SU-DHL-6 (cell line): ENCODE measurements around the gene KATNB1.

Source experiments
- H2AFZ ChIP-seq: fragments of 200-600 bp; sonication (generic); 2 replicates; pipeline ENCODE4 v1.6.1; 2014; ENCODE audit warnings: low read depth, mild to moderate bottlenecking, moderate library complexity, mixed read lengths, antibody characterized with exemption, low read length; ENCODE audit not compliant: severe bottlenecking
- H3F3A ChIP-seq: fragments of 200-600 bp; shearing (Covaris generic); 2 replicates; pipeline ENCODE4 v1.6.0; 2016; ENCODE audit warnings: antibody characterized with exemption, mild to moderate bottlenecking; ENCODE audit not compliant: insufficient read depth
- H3K27ac ChIP-seq: fragments of 200-600 bp; sonication (generic); 2 replicates; pipeline ENCODE4 v1.5.1; 2016; ENCODE audit warnings: low read depth, mild to moderate bottlenecking, low read length, moderate library complexity, mixed read lengths
- H3K27me3 ChIP-seq: fragments of 200-600 bp; sonication (generic), shearing (Covaris generic); 2 replicates; pipeline ENCODE4 v1.6.0; 2014; ENCODE audit warnings: mild to moderate bottlenecking, low read length
- H3K36me3 ChIP-seq: fragments of 200-600 bp; sonication (generic); 2 replicates; pipeline ENCODE4 v1.6.1; 2014; ENCODE audit warnings: mild to moderate bottlenecking, low read length, mixed read lengths
- H3K4me2 ChIP-seq: fragments of 300-600, 200-600 bp; shearing (Covaris generic), sonication (generic); 2 replicates; pipeline ENCODE4 v1.6.0; 2014; ENCODE audit warnings: low read length, low read depth, mild to moderate bottlenecking; ENCODE audit not compliant: poor library complexity, severe bottlenecking
- H3K4me3 ChIP-seq: fragments of 200-600 bp; sonication (generic); 2 replicates; pipeline ENCODE4 v1.5.1; 2014; ENCODE audit warnings: antibody characterized with exemption, low read length, mild to moderate bottlenecking, mixed read lengths; ENCODE audit not compliant: insufficient read depth, poor library complexity, severe bottlenecking
- H3K79me2 ChIP-seq: fragments of 200-600 bp; sonication (generic); 2 replicates; pipeline ENCODE4 v1.6.1; 2014; ENCODE audit warnings: mild to moderate bottlenecking, low read length, moderate library complexity; ENCODE audit not compliant: insufficient read depth
- H3K9ac ChIP-seq: fragments of 200-600 bp; sonication (generic); 2 replicates; pipeline ENCODE4 v1.7.0; 2014; ENCODE audit warnings: mild to moderate bottlenecking, low read length
- H3K9me2 ChIP-seq: fragments of 200-600 bp; sonication (generic); replicated peaks from 2 replicates; pipeline ENCODE4 v1.6.1; 2014; ENCODE audit warnings: low read length; ENCODE audit not compliant: insufficient read depth
- H3K9me3 ChIP-seq: fragments of 200-600 bp; sonication (generic); 2 replicates; pipeline ENCODE4 v1.6.1; 2014; ENCODE audit warnings: low read length, mixed read lengths; ENCODE audit not compliant: insufficient read depth
- H4K20me1 ChIP-seq: fragments of 200-600 bp; sonication (generic); 2 replicates; pipeline ENCODE4 v1.6.1; 2014; ENCODE audit warnings: low read depth, mild to moderate bottlenecking, antibody characterized with exemption, low read length, moderate library complexity, mixed read lengths
- EZH2phosphoT487 ChIP-seq: fragments of 200-600 bp; sonication (generic), shearing (Covaris generic); conservative IDR thresholded peaks from 2 replicates; pipeline ENCODE4 v1.6.1; 2018; ENCODE audit warnings: mild to moderate bottlenecking, antibody characterized with exemption, low read length, moderate library complexity, mixed read lengths
- TF ChIP-seq, protein P1 (sequence below): fragments of 200-600 bp; sonication (generic); IDR thresholded peaks from one replicate; pipeline ENCODE4 v1.5.1; 2017; ENCODE audit warnings: antibody characterized with exemption, mild to moderate bottlenecking, low read length, moderate library complexity; ENCODE audit not compliant: insufficient read depth, poor library complexity, severe bottlenecking

The KATNB1 gene

DNA sequence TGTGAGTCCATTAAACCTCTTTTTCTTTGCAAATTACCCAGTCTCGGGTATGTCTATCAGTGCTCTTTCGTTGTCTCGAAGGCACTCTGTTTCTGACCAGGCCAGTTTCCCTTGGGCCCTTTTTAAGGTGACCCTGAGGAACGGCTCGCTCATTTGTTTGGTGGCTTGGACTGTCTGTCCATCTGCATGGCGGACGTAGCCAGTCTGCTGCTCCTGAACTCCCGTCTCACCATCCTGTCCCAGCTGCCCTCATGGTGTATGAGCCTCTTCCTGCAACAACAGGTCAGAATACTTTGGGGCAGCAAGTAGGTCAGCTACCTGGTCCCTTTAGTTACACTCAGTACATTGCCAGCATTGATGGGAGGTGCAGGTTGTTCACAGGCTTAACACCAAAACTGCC, 22.0 kb upstream of the KATNB1 start:
- Histone ChIP-seq H3K4me3 (no peak overlapping the region), H3K9ac (no peak overlapping the region), H3K27me3 (no peaks in the 10 kb centered on the region), H3K36me3 (no peaks in the 10 kb centered on the region), H3K79me2 (no peaks in the 10 kb centered on the region), H3K9me2 (no peaks in the 10 kb centered on the region), H3K27ac (no peak overlapping the region), H2AFZ (no peak overlapping the region), H3K9me3 (no peaks in the 10 kb centered on the region), H3F3A (no peaks in the 10 kb centered on the region), H3K4me2 (no peak overlapping the region), H4K20me1 (no peaks in the 10 kb centered on the region)
- TF ChIP-seq, protein P1, sequence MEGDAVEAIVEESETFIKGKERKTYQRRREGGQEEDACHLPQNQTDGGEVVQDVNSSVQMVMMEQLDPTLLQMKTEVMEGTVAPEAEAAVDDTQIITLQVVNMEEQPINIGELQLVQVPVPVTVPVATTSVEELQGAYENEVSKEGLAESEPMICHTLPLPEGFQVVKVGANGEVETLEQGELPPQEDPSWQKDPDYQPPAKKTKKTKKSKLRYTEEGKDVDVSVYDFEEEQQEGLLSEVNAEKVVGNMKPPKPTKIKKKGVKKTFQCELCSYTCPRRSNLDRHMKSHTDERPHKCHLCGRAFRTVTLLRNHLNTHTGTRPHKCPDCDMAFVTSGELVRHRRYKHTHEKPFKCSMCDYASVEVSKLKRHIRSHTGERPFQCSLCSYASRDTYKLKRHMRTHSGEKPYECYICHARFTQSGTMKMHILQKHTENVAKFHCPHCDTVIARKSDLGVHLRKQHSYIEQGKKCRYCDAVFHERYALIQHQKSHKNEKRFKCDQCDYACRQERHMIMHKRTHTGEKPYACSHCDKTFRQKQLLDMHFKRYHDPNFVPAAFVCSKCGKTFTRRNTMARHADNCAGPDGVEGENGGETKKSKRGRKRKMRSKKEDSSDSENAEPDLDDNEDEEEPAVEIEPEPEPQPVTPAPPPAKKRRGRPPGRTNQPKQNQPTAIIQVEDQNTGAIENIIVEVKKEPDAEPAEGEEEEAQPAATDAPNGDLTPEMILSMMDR = no peak
- no peak for TF ChIP-seq EZH2phosphoT487

DNA sequence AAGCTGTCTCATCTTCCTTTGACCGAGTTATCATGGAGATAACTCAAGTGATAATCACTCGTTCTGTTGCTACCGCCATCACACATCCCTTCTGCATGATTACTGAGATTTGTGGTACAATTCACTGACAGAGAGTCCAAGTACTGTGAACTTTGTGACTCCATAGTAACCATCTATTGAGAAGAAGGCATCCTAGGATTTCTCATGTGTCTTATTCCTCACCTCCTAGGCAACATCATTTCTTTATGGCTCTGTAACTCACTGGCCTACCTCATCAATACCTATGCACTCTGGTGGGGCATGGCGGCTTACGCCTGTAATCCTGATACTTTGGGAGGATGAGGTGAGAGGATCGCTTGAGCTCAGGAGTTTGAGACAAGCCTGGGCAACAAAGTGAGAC, 21.5 kb upstream of the KATNB1 start:
- Histone ChIP-seq H3K79me2 (no peaks in the 10 kb centered on the region), H3K9me2 (no peaks in the 10 kb centered on the region), H3K27ac (no peak overlapping the region), H3K4me3 (no peak overlapping the region), H3K27me3 (no peaks in the 10 kb centered on the region), H3K36me3 (no peaks in the 10 kb centered on the region), H4K20me1 (no peaks in the 10 kb centered on the region), H2AFZ (no peak overlapping the region), H3F3A (no peaks in the 10 kb centered on the region), H3K9me3 (no peaks in the 10 kb centered on the region), H3K4me2 (no peak overlapping the region), H3K9ac (no peak overlapping the region)
- no peak for TF ChIP-seq EZH2phosphoT487
- TF ChIP-seq, protein P1 = no peak

DNA sequence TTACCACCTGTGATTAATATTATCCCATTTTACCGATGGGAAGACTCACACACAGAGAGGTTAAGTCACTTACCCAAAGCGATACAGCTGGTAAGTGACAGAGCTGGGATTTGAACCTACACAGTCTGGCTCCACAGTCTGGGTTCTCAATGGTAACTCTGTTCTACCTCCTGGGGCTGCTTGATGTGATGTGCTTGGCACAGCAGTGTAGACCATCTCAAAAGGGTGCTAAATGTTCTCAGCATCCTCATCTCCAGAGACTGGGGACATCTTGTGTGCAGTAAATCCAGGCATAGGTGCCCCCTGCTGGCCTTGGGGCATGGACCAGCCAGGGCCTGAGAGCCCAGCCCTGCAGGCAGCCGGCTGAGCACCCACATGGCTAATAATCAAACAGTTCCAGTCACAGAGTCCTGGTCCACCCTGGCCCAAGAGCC, 15.4 kb upstream of the KATNB1 start:
- no peak overlapping the region for H3K4me2 ChIP-seq
- no peaks in the 10 kb centered on the region for H3K36me3 ChIP-seq
- no peak for TF ChIP-seq EZH2phosphoT487
- TF ChIP-seq, protein P1 = peak; percentile 39
- H3K4me3 ChIP-seq = no peak overlapping the region
- no peaks in the 10 kb centered on the region for H3K79me2 ChIP-seq
- H3F3A ChIP-seq = no peaks in the 10 kb centered on the region
- no peaks in the 10 kb centered on the region for H4K20me1 ChIP-seq
- no peaks in the 10 kb centered on the region for H3K9me3 ChIP-seq
- H2AFZ ChIP-seq = no peak overlapping the region
- H3K9ac ChIP-seq = no peak overlapping the region
- H3K27ac ChIP-seq = no peak overlapping the region
- no peaks in the 10 kb centered on the region for H3K9me2 ChIP-seq
- H3K27me3 ChIP-seq = no peaks in the 10 kb centered on the region
